Measurements from ENCODE around the gene ZNF69.
"Not testable (repeated sequence)": the region's sequence is repeated elsewhere in the genome, so short reads cannot be mapped to it uniquely, and the experiment has no call there.

Gene ZNF69

DNA sequence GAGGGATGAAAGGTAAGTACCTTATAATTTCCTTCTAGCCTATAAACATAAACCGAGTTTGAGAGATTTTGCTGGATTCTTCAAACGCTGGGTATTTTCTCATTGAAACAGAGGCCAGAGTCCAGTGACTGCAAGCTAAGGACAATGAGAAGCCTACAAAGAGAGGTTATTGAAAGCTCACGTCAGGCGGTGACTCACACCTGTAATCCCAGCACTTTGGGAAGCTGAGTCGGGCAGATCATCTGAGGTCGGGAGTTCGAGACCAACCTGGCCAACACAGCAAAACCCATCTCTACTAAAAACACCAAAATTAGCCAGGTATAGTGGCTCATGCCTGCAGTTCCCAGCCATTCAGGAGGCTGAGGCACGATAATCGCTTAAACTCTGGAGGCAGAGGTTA lies 15.0 kb upstream of the ZNF69 start:
- H3K4me3 Mint-ChIP-seq: no peak overlapping the region
- no peaks in the 10 kb centered on the region for H3K4me1 Mint-ChIP-seq
- H3K27me3 Mint-ChIP-seq (ENCODE audit: low read depth): peaks cover 4% of the 10 kb centered on the region
- H3K27ac Mint-ChIP-seq: no peak overlapping the region
- TF ChIP-seq, protein P1, sequence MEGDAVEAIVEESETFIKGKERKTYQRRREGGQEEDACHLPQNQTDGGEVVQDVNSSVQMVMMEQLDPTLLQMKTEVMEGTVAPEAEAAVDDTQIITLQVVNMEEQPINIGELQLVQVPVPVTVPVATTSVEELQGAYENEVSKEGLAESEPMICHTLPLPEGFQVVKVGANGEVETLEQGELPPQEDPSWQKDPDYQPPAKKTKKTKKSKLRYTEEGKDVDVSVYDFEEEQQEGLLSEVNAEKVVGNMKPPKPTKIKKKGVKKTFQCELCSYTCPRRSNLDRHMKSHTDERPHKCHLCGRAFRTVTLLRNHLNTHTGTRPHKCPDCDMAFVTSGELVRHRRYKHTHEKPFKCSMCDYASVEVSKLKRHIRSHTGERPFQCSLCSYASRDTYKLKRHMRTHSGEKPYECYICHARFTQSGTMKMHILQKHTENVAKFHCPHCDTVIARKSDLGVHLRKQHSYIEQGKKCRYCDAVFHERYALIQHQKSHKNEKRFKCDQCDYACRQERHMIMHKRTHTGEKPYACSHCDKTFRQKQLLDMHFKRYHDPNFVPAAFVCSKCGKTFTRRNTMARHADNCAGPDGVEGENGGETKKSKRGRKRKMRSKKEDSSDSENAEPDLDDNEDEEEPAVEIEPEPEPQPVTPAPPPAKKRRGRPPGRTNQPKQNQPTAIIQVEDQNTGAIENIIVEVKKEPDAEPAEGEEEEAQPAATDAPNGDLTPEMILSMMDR (IDR thresholded peaks at IDR 0.05; ENCODE audit: unreplicated experiment in 3 of 3): no peak
- H3K36me3 Mint-ChIP-seq (ENCODE audit: low read depth): peaks cover 14% of the 10 kb centered on the region
- H3K9me3 Mint-ChIP-seq: peaks cover 25% of the 10 kb centered on the region

- Mint-ChIP-seq H3K27ac (no peak overlapping the region), H3K4me1 (no peaks in the 10 kb centered on the region), H3K36me3 (ENCODE audit: low read depth) (peaks cover 3% of the 10 kb centered on the region), H3K9me3 (peaks cover 14% of the 10 kb centered on the region), H3K4me3 (no peak overlapping the region), H3K27me3 (ENCODE audit: low read depth) (peaks cover 4% of the 10 kb centered on the region)
- TF ChIP-seq, protein P1 (IDR thresholded peaks at IDR 0.05; ENCODE audit: unreplicated experiment in 3 of 3): no peak
Observed at GRCh38 chr19:11873762-11874161, 13.8 kb upstream of the ZNF69 start.

DNA sequence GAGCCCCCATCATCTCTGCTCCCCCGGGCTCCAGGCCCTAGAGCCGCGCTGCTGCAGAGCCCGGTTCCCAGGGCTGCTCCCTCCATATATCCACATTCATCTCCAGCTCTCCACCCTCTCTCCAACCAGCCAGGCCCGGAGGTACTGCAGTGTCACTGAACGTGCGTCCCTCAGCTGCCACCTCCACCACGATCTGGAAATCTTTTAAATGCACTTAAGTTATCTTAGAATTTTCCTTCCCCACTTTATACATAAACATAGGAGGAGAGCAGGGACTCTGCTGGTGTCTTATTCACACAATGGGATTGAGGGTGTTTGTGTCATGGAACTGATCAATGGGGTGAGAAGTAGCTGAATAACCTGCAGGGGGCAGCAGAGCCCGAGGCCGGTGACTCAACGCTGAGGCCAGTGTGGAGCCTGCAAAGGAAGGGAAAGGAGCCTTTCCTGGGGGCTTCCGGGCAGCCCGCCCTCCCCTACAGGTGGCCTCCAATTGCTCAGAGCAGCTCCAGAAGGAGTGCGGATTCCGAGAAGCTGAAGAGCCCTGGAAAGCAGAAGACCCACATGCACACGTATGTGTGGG lies 7.8 kb upstream of the ZNF69 start:
- H3K4me1 Mint-ChIP-seq; H3K27me3 Mint-ChIP-seq (ENCODE audit: low read depth); H3K27ac Mint-ChIP-seq; H3K9me3 Mint-ChIP-seq; H3K36me3 Mint-ChIP-seq (ENCODE audit: low read depth); H3K4me3 Mint-ChIP-seq: not testable (repeated sequence)
- TF ChIP-seq, protein P1 (IDR thresholded peaks at IDR 0.05; ENCODE audit: unreplicated experiment in 3 of 3): peak in 2 of 3 experiments; percentile 32 to 45

GRCh38 chr19:11880598-11880997 lies 7.0 kb upstream of the ZNF69 start:
- Mint-ChIP-seq H3K27me3 (ENCODE audit: low read depth) (peaks cover 9% of the 10 kb centered on the region), H3K4me1 (no peaks in the 10 kb centered on the region), H3K4me3 (no peak overlapping the region), H3K36me3 (ENCODE audit: low read depth) (no peaks in the 10 kb centered on the region), H3K27ac (no peak overlapping the region), H3K9me3 (no peaks in the 10 kb centered on the region)
- TF ChIP-seq, protein P1 (IDR thresholded peaks at IDR 0.05; ENCODE audit: unreplicated experiment in 3 of 3): no peak

- Mint-ChIP-seq H3K27ac (no peak overlapping the region), H3K36me3 (ENCODE audit: low read depth) (no peaks in the 10 kb centered on the region), H3K9me3 (no peaks in the 10 kb centered on the region), H3K4me3 (no peak overlapping the region), H3K27me3 (ENCODE audit: low read depth) (peaks cover 9% of the 10 kb centered on the region), H3K4me1 (no peaks in the 10 kb centered on the region)
- TF ChIP-seq, protein P1 (IDR thresholded peaks at IDR 0.05; ENCODE audit: unreplicated experiment in 3 of 3): peak; percentile 72 to 86 (median 78)
Observed at GRCh38 chr19:11881151-11881800, 6.3 kb upstream of the ZNF69 start.

GRCh38 chr19:11882606-11883005 lies 5.0 kb upstream of the ZNF69 start:
- H3K4me3 Mint-ChIP-seq: no peak overlapping the region

More at GRCh38 chr19:11882606-11883005, 5.0 kb upstream of the ZNF69 start:
- Mint-ChIP-seq H3K9me3 (no peaks in the 10 kb centered on the region), H3K27me3 (ENCODE audit: low read depth) (peaks cover 6% of the 10 kb centered on the region), H3K36me3 (ENCODE audit: low read depth) (peaks cover under 1% of the 10 kb centered on the region), H3K27ac (no peak overlapping the region), H3K4me1 (peaks cover 5% of the 10 kb centered on the region)
- TF ChIP-seq, protein P1 (IDR thresholded peaks at IDR 0.05; ENCODE audit: unreplicated experiment in 3 of 3): no peak

Measured in nephron (organoid).